GM12864 (cell line): ENCODE results near the gene STRN4.

ENCODE experiments used
- DNase-seq: peaks from one replicate; pipeline ENCODE4 v3.0.0-alpha.2; 2011; ENCODE audit warnings: low read depth
- H3K4me3 ChIP-seq: 2 replicates; pipeline ENCODE4 v1.5.1; 2011; ENCODE audit warnings: mild to moderate bottlenecking, low read depth, low read length, control low read depth
- CTCF ChIP-seq: IDR thresholded peaks from 2 replicates; pipeline ENCODE4 v1.5.1; 2011; ENCODE audit warnings: low read depth, mild to moderate bottlenecking, moderate library complexity, low read length, control low read depth, inconsistent platforms; ENCODE audit errors: missing control alignments

STRN4 gene

DNA sequence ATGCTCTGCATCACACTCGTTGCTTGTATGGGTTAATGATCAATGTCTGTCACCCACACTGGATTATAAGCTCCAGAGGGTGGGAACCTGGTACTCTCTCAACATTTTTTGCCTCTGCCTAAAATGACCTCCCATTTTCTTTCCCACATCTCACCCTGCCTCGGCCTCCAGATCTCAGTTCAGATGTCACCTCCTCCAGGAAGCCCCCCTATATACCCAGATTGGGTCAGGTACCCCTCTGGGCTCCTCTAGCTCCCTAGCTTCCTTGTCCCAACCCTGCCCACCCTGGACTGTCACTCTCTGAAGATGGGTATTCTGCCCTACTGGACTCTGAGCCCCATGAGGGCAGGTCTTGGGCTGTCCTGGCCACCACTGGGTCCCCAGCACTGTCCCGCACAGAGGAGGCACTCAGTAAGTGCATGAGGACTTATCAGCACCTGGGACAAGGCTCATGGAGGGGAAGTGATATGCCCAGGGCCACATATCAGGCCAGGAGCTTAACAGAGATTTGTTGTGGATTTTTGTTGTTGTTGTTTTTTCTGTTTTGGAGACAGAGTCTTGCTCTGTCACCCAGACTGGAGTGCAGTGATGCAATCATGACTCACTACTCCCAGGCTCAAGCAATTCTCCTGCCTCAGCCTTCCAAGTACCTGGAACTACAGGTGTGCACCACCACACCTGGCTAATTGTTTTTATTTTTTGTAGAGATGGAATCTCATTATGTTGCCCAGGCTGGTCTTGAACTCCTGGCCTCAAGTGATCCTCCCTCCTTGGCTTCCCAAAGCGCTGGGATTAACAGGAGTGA, 53.1 kb downstream of the STRN4 start:
- no peak overlapping the region for H3K4me3 ChIP-seq
- TF ChIP-seq CTCF: no peak
- DNase-seq: no peak

- TF ChIP-seq CTCF: no peak
- DNase-seq: no peak
- no peak overlapping the region for H3K4me3 ChIP-seq
These were observed 54.3 kb downstream of the STRN4 start for GRCh38 chr19:46691948-46692347.

DNA sequence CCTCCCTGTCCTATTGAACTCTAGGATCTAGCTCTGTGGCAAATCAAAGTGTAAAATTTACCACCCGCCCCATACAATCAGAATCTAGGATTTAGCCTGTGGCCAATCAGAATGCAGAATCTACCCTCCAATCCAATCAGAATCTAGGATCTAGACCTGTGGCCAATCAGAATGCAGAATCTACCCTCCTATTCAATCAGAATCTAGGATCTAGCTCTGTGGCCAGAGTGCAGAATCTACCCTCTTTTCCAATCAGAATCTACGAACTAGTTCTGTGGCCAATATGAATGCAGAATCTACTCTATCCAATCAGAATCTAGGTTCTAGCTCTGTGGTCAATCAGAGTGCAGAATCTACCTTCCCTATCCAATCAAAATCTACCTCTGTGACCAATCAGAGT, 55.1 kb downstream of the STRN4 start:
- no peak for TF ChIP-seq CTCF
- DNase-seq: no peak
- no peak overlapping the region for H3K4me3 ChIP-seq

GRCh38 chr19:46689358-46689757, 56.9 kb downstream of the STRN4 start:
- DNase-seq: no peak
- no peak overlapping the region for H3K4me3 ChIP-seq
- TF ChIP-seq CTCF: no peak

GRCh38 chr19:46687438-46688145, 58.7 kb downstream of the STRN4 start:
- TF ChIP-seq CTCF: no peak

DNA sequence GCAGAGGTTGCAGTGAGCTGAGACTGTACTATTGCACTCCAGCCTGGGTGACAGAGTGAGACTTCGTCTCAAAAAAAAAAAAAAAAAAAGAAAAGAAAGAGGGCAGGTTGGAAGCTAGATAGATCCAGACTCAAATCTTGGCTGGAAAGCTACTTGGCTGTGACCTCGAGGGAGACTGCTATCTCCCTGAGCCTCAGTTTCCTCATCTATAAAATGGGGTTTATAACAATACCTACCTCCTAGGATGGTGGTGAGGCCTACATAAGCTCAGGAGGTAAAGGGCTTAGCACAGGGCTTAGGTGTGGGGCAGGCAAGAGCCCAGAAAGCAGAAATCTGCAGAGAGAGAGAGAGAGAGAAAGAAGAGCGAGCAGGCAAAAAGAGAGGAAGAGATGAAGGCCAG, 61.1 kb downstream of the STRN4 start:
- no peak for DNase-seq
- TF ChIP-seq CTCF: no peak
- H3K4me3 ChIP-seq: no peak overlapping the region

More at GRCh38 chr19:46687438-46688145, 58.7 kb downstream of the STRN4 start:
- H3K4me3 ChIP-seq: no peak overlapping the region
- DNase-seq: no peak
